ENCODE measurements around the gene IMPA2. TPM values are rescaled to one million over a fixed set of nuclear protein-coding genes. Genes with fewer than 3 reads are reported as not detected.

The IMPA2 gene
- total RNA-seq, 1 experiment from 2014 or later: 113 TPM

DNA sequence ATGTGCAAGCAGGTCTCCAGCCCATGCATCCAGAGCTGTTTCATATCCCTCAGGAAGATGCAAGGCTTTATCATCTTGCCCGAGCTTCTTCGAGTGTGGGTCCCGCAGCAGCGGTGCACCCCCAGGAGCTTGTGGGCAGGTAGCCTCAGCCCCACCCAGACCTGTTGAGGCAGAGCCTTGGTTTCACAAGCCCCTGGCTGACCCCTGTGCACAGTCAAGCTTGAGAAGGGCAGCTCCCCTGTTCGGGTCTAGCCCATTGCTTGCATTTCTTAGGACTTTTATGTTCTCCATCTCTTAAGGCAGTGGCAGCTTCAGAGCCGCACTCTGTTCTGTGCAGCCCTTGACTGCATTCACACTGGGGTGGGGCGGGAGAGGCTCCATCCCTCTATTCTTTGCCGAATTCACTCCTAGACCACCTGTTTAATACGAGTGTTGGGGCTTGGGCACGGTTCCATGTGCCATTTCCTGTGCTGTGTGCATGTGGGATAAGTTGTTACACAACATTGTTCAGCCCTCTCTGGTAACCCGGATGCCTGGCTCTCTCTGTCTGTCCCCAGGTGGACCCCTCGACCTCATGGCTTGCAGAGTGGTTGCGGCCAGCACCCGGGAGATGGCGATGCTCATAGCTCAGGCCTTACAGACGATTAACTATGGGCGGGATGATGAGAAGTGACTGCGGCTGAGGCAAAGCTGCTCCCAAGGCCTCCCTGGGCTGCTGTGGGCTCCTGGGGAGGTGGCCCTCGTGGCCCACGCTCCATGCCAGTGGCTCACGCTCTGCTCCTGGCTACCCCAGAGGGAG is 48.7 kb downstream of the IMPA2 start:
- Mint-ChIP-seq H3K4me1 (peaks cover 9% of the 10 kb centered on the region), H3K36me3 (peaks cover 51% of the 10 kb centered on the region), H3K27ac (no peak overlapping the region), H3K9me3 (no peaks in the 10 kb centered on the region), H3K27me3 (ENCODE audit: low read depth) (no peaks in the 10 kb centered on the region), H3K4me3 (no peak overlapping the region)
- TF ChIP-seq, protein P1, sequence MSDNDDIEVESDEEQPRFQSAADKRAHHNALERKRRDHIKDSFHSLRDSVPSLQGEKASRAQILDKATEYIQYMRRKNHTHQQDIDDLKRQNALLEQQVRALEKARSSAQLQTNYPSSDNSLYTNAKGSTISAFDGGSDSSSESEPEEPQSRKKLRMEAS (CRISPR knock-in tag; IDR thresholded peaks at IDR 0.05): no peak
- TF ChIP-seq OVOL2 (CRISPR knock-in tag; IDR thresholded peaks at IDR 0.05; ENCODE audit: borderline replicate concordance): no peak
- TF ChIP-seq, protein P2, sequence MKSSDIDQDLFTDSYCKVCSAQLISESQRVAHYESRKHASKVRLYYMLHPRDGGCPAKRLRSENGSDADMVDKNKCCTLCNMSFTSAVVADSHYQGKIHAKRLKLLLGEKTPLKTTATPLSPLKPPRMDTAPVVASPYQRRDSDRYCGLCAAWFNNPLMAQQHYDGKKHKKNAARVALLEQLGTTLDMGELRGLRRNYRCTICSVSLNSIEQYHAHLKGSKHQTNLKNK (CRISPR knock-in tag; IDR thresholded peaks at IDR 0.05): no peak
- TF ChIP-seq, protein P3, sequence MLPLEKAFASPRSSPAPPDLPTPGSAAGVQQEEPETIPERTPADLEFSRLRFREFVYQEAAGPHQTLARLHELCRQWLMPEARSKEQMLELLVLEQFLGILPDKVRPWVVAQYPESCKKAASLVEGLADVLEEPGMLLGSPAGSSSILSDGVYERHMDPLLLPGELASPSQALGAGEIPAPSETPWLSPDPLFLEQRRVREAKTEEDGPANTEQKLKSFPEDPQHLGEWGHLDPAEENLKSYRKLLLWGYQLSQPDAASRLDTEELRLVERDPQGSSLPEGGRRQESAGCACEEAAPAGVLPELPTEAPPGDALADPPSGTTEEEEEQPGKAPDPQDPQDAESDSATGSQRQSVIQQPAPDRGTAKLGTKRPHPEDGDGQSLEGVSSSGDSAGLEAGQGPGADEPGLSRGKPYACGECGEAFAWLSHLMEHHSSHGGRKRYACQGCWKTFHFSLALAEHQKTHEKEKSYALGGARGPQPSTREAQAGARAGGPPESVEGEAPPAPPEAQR (CRISPR knock-in tag; IDR thresholded peaks at IDR 0.05): no peak
- TF ChIP-seq SP1 (CRISPR knock-in tag; conservative IDR thresholded peaks at IDR 0.05): no peak
- TF ChIP-seq, protein P4, sequence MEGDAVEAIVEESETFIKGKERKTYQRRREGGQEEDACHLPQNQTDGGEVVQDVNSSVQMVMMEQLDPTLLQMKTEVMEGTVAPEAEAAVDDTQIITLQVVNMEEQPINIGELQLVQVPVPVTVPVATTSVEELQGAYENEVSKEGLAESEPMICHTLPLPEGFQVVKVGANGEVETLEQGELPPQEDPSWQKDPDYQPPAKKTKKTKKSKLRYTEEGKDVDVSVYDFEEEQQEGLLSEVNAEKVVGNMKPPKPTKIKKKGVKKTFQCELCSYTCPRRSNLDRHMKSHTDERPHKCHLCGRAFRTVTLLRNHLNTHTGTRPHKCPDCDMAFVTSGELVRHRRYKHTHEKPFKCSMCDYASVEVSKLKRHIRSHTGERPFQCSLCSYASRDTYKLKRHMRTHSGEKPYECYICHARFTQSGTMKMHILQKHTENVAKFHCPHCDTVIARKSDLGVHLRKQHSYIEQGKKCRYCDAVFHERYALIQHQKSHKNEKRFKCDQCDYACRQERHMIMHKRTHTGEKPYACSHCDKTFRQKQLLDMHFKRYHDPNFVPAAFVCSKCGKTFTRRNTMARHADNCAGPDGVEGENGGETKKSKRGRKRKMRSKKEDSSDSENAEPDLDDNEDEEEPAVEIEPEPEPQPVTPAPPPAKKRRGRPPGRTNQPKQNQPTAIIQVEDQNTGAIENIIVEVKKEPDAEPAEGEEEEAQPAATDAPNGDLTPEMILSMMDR (IDR thresholded peaks at IDR 0.05): no peak
- TF ChIP-seq, protein P5, sequence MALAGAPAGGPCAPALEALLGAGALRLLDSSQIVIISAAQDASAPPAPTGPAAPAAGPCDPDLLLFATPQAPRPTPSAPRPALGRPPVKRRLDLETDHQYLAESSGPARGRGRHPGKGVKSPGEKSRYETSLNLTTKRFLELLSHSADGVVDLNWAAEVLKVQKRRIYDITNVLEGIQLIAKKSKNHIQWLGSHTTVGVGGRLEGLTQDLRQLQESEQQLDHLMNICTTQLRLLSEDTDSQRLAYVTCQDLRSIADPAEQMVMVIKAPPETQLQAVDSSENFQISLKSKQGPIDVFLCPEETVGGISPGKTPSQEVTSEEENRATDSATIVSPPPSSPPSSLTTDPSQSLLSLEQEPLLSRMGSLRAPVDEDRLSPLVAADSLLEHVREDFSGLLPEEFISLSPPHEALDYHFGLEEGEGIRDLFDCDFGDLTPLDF (CRISPR knock-in tag; IDR thresholded peaks at IDR 0.05): no peak
- no peak for TF ChIP-seq TEAD1 (CRISPR knock-in tag; IDR thresholded peaks at IDR 0.05)
- ChIA-PET POLR2A (no interaction called here), CTCF (interaction anchor here (1.7 to 1.8 kb wide), 2 partner anchors 9 to 33 kb away, joined by 4 to 10 read pairs; no protein-coding TSS in a partner anchor)
- ATAC-seq: no peak
- DNase-seq (ENCODE audit: low spot score): no peak

DNA sequence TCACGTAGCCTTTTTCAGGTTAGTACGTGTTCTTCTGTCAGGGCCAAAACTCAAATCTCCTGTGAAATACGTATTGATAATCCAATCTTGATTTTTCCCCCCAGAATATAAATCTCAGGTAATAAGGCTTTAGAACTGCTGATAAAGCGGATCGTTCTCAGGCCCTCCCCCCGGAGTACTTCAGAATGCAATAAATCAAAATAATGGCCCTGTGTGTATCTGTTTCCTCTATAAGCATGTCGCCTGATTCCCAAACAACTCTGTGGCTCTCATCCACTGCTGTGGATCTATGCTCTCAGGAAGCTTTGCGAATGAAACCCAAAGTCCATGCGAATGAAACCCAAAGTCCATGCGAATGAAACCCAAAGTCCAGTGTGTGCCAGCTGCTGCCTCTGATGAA is 49.4 kb downstream of the IMPA2 start:
- Mint-ChIP-seq H3K4me1 (peaks cover 9% of the 10 kb centered on the region), H3K36me3 (peaks cover 47% of the 10 kb centered on the region), H3K27me3 (ENCODE audit: low read depth) (no peaks in the 10 kb centered on the region), H3K9me3 (no peaks in the 10 kb centered on the region), H3K27ac (no peak overlapping the region), H3K4me3 (no peak overlapping the region)
- ChIA-PET CTCF (interaction anchor here (1.7 to 1.8 kb wide), 2 partner anchors 8 to 34 kb away, joined by 4 to 10 read pairs; no protein-coding TSS in a partner anchor), POLR2A (no interaction called here)
- DNase-seq (ENCODE audit: low spot score) (no peak), ATAC-seq (no peak)
- no peak for TF ChIP-seq CREM (CRISPR knock-in tag; IDR thresholded peaks at IDR 0.05)

DNA sequence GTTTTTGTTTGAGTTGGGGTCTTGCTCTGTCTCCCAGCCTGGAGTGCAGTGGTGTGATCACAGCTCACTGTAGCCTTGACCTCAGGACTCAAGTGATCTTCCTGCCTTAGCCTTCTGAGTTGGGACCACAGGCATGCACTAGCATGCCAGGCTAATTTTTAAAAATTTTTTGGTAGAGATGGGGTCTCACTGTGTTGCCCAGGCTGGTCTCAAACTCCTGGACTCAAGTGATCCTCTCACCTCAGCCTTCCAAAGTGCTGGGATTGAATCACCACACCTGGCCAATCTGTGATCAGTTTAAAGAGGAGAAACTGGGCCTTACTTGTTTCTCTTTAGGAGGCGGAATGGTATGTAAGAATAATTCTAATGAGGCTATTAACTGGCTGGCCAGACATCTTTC is 49.9 kb downstream of the IMPA2 start:
- Mint-ChIP-seq H3K4me3 (no peak overlapping the region), H3K27me3 (ENCODE audit: low read depth) (no peaks in the 10 kb centered on the region), H3K4me1 (peaks cover 9% of the 10 kb centered on the region), H3K9me3 (no peaks in the 10 kb centered on the region), H3K36me3 (peaks cover 47% of the 10 kb centered on the region), H3K27ac (no peak overlapping the region)
- ChIA-PET CTCF (interaction anchor here (1.8 kb wide), 1 partner anchor 34 kb away, joined by 4 read pairs; no protein-coding TSS in a partner anchor), POLR2A (no interaction called here)
- TF ChIP-seq, protein P6, sequence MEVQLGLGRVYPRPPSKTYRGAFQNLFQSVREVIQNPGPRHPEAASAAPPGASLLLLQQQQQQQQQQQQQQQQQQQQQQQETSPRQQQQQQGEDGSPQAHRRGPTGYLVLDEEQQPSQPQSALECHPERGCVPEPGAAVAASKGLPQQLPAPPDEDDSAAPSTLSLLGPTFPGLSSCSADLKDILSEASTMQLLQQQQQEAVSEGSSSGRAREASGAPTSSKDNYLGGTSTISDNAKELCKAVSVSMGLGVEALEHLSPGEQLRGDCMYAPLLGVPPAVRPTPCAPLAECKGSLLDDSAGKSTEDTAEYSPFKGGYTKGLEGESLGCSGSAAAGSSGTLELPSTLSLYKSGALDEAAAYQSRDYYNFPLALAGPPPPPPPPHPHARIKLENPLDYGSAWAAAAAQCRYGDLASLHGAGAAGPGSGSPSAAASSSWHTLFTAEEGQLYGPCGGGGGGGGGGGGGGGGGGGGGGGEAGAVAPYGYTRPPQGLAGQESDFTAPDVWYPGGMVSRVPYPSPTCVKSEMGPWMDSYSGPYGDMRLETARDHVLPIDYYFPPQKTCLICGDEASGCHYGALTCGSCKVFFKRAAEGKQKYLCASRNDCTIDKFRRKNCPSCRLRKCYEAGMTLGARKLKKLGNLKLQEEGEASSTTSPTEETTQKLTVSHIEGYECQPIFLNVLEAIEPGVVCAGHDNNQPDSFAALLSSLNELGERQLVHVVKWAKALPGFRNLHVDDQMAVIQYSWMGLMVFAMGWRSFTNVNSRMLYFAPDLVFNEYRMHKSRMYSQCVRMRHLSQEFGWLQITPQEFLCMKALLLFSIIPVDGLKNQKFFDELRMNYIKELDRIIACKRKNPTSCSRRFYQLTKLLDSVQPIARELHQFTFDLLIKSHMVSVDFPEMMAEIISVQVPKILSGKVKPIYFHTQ (CRISPR knock-in tag; IDR thresholded peaks at IDR 0.05): no peak
- TF ChIP-seq, protein P3 (CRISPR knock-in tag; IDR thresholded peaks at IDR 0.05): no peak
- TF ChIP-seq ZNF121 (CRISPR knock-in tag; IDR thresholded peaks at IDR 0.05): 0 out of 2 replicates have a peak, but pooled peaks have one; percentile 17
- no peak for DNase-seq (ENCODE audit: low spot score)
- ATAC-seq: no peak

Data from WTC11 (cell line).